Tibial artery (tissue), 4 donors: ENCODE data around the gene TLCD2.

ENCODE experiments used
- DNase-seq, 2 donors: peaks; one replicate each; pipeline ENCODE4 v3.0.0-alpha.2; 2019
- H3K27ac ChIP-seq, 2 donors: fragments of 200-600 bp; sonication (generic) in 1 of 2; 1 replicate in 1 of 2; 2 replicates in 1 of 2; pipeline ENCODE4 v1.5.1; 2018 to 2019; ENCODE audit warnings: mild to moderate bottlenecking in 1 of 2
- H3K27me3 ChIP-seq, 2 donors: fragments of 200-600 bp; sonication (generic) in 1 of 2; one replicate each; pipeline versions ENCODE4 v1.5.1 to v1.6.0; 2016 to 2019
- H3K36me3 ChIP-seq, 3 donors: fragments of 200-600 bp; sonication (generic) in 2 of 3; one replicate each; pipeline ENCODE4 v1.5.1; 2016 to 2019; ENCODE audit warnings: mild to moderate bottlenecking in 2 of 3
- H3K4me1 ChIP-seq, 4 donors: fragments of 200-600 bp; sonication (generic) in 2 of 4; 1 replicate in 3 of 4; 2 replicates in 1 of 4; pipeline ENCODE4 v1.5.1; 2016 to 2019
- H3K4me3 ChIP-seq, 2 donors: fragments of 200-600 bp; sonication (generic) in 1 of 2; 1 replicate in 1 of 2; 2 replicates in 1 of 2; pipeline ENCODE4 v1.5.1; 2018 to 2019; ENCODE audit warnings: mild to moderate bottlenecking in 2 of 2
- H3K9me3 ChIP-seq, 3 donors: fragments of 200-600 bp; sonication (generic) in 1 of 3; one replicate each; pipeline ENCODE4 v1.5.1; 2016 to 2019
- CTCF ChIP-seq, 2 experiments: fragments of 200-600 bp in 1 of 2; fragments of 450-650 bp in 1 of 2; IDR thresholded peaks; one replicate each; pipeline ENCODE4 v1.5.1; 2017 to 2019; ENCODE audit warnings: antibody characterized with exemption in 2 of 2, mild to moderate bottlenecking in 1 of 2, moderate library complexity in 1 of 2
- intact Hi-C: fragments of 100-400 bp; cut with DNase I; formaldehyde crosslinking; loops from one replicate; pipeline ENCODE4 v1.15.0; 2023; ENCODE audit warnings: low total_unique reads

TLCD2 gene

GRCh38 chr17:1727876-1728630 lies 17.9 kb upstream of the TLCD2 start:
- Histone ChIP-seq H3K27me3 (no peaks in the 10 kb centered on the region), H3K4me3 (no peak overlapping the region), H3K4me1 (peaks cover 0 to 46% (median 24%) of the 10 kb centered on the region in 4 donors), H3K27ac (no peak overlapping the region), H3K9me3 (no peaks in the 10 kb centered on the region), H3K36me3 (peaks cover 16 to 67% (median 55%) of the 10 kb centered on the region in 3 donors)
- intact Hi-C loops = loop anchor here (10.0 kb wide), 1 partner anchor 107 kb away; the partner anchor contains the start of gene RPA1
- DNase-seq = no peak
- TF ChIP-seq CTCF (IDR thresholded peaks at IDR 0.05) = no peak

- DNase-seq = no peak
- Histone ChIP-seq H3K4me3 (no peak overlapping the region), H3K36me3 (peaks cover 16 to 60% (median 48%) of the 10 kb centered on the region in 3 donors), H3K4me1 (peaks cover 0 to 46% (median 24%) of the 10 kb centered on the region in 4 donors), H3K27ac (no peak overlapping the region), H3K27me3 (no peaks in the 10 kb centered on the region), H3K9me3 (no peaks in the 10 kb centered on the region)
- TF ChIP-seq CTCF (IDR thresholded peaks at IDR 0.05) = no peak
- intact Hi-C loops = loop anchor here (10.0 kb wide), 1 partner anchor 107 kb away; the partner anchor contains the start of gene RPA1
Observed at GRCh38 chr17:1727258-1727789, 17.1 kb upstream of the TLCD2 start.

GRCh38 chr17:1726626-1727257 lies 16.6 kb upstream of the TLCD2 start:
- Histone ChIP-seq H3K36me3 (peaks cover 16 to 56% (median 46%) of the 10 kb centered on the region in 3 donors), H3K4me1 (peaks cover 0 to 46% (median 24%) of the 10 kb centered on the region in 4 donors), H3K27ac (no peak overlapping the region), H3K27me3 (no peaks in the 10 kb centered on the region), H3K9me3 (no peaks in the 10 kb centered on the region), H3K4me3 (no peak overlapping the region)
- no peak for TF ChIP-seq CTCF (IDR thresholded peaks at IDR 0.05)
- DNase-seq = no peak
- intact Hi-C loops = loop anchor here (10.0 kb wide), 1 partner anchor 108 kb away; the partner anchor contains the start of gene RPA1

GRCh38 chr17:1725642-1726511 lies 15.7 kb upstream of the TLCD2 start:
- Histone ChIP-seq H3K27ac (peak overlapping the region in 1 of 2 donors; percentile 86), H3K36me3 (peaks cover 11 to 48% (median 42%) of the 10 kb centered on the region in 3 donors), H3K4me3 (peak overlapping the region; percentile 75 to 85), H3K27me3 (no peaks in the 10 kb centered on the region), H3K9me3 (no peaks in the 10 kb centered on the region), H3K4me1 (peaks cover 0 to 43% (median 26%) of the 10 kb centered on the region in 4 donors)
- intact Hi-C loops = loop anchor here (2.0 to 10.0 kb wide), 2 partner anchors 55 to 109 kb away; partner anchors contain the start of gene RPA1
- DNase-seq = no peak
- no peak for TF ChIP-seq CTCF (IDR thresholded peaks at IDR 0.05)
